ENCODE measurements around the gene KRT9. TPM values are rescaled to one million over a fixed set of nuclear protein-coding genes. Genes with fewer than 3 reads are reported as not detected.
"Not testable (repeated sequence)": the region's sequence is repeated elsewhere in the genome, so short reads cannot be mapped to it uniquely, and the experiment has no call there.

Gene KRT9
- total RNA-seq, 8 experiments from 2014 or later: 0.11 to 1.5 (median 0.46) TPM; not detected in 1

DNA sequence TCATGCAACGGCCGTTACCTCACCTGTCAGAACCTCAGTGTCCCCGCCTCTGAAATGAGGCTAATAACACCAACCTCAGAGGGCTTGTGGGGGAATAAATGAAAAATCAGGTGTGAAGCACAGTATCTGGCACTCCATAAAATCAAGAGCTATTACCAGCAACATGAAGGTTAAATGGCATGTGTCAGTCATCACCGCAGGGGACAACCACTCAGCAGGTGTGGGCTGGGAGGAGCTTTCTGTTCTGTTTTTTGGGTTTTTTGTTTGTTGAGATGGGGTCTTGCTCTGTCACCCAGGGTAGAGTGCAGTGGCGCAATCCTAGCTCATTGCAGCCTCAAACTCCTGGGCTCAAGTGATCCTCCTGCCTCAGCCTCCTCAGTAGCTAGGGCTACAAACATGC, 26.9 kb downstream of the KRT9 start:
- H3K27ac ChIP-seq: peak overlapping the region; percentile 43 to 72
- ATAC-seq (replicated peaks in 6 of 8): no peak
- in situ Hi-C loops (cut with MboI; ENCODE audit: low pct_unique_long_range_greater_than_20kb in 2 of 9, low sequenced_read_pairs in 9 of 9, unreplicated experiment in 9 of 9): no loop called here
- 69 to 100% (median 97%) methylated on average over 1 to 4 of the region's 5 CpGs; no CpG with 5 or more reads in 2 of the 10 experiments for WGBS, 10 experiments
- no peak overlapping the region for H3K4me3 ChIP-seq
- H3K4me1 ChIP-seq (replicated peaks in 1 of 2): peaks cover 15 to 19% of the 10 kb centered on the region in 2 donors

GRCh38 chr17:41544491-41544892, 27.4 kb downstream of the KRT9 start:
- WGBS, 10 experiments: 0 to 43% (median 4%) methylated on average over 1 to 4 of the region's 5 CpGs; no CpG with 5 or more reads in 3 of the 10 experiments
- H3K4me3 ChIP-seq: no peak overlapping the region
- peaks cover 15 to 17% of the 10 kb centered on the region in 2 donors for H3K4me1 ChIP-seq (replicated peaks in 1 of 2)
- peak overlapping the region; percentile 43 to 72 for H3K27ac ChIP-seq
- ATAC-seq (replicated peaks in 6 of 8): peak in 5 of 8 experiments; percentile 73 to 82 (median 78)
- in situ Hi-C loops (cut with MboI; ENCODE audit: low pct_unique_long_range_greater_than_20kb in 2 of 9, low sequenced_read_pairs in 9 of 9, unreplicated experiment in 9 of 9): no loop called here

GRCh38 chr17:41542786-41543185, 29.1 kb downstream of the KRT9 start:
- WGBS, 10 experiments: 0 to 100% (median 87%) methylated on average over 1 to 9 of the region's 10 CpGs; no CpG with 5 or more reads in 2 of the 10 experiments
- H3K27ac ChIP-seq; H3K4me3 ChIP-seq; in situ Hi-C loops (cut with MboI; ENCODE audit: low pct_unique_long_range_greater_than_20kb in 2 of 9, low sequenced_read_pairs in 9 of 9, unreplicated experiment in 9 of 9); ATAC-seq (replicated peaks in 6 of 8): not testable (repeated sequence)
- H3K4me1 ChIP-seq (replicated peaks in 1 of 2): peaks cover 18 to 23% of the 10 kb centered on the region in 2 donors

GRCh38 chr17:41542357-41542756, 29.5 kb downstream of the KRT9 start:
- in situ Hi-C loops (cut with MboI; ENCODE audit: low pct_unique_long_range_greater_than_20kb in 2 of 9, low sequenced_read_pairs in 9 of 9, unreplicated experiment in 9 of 9): no loop called here
- 0 to 100% (median 78%) methylated on average over 1 to 2 of the region's 2 CpGs for WGBS, 10 experiments
- ATAC-seq (replicated peaks in 6 of 8): no peak
- Histone ChIP-seq H3K27ac (no peak overlapping the region), H3K4me3 (no peak overlapping the region), H3K4me1 (replicated peaks in 1 of 2) (peaks cover 18 to 23% of the 10 kb centered on the region in 2 donors)

- Histone ChIP-seq H3K4me1 (replicated peaks in 1 of 2) (peaks cover 18 to 23% of the 10 kb centered on the region in 2 donors), H3K4me3 (no peak overlapping the region), H3K27ac (no peak overlapping the region)
- in situ Hi-C loops (cut with MboI; ENCODE audit: low pct_unique_long_range_greater_than_20kb in 2 of 9, low sequenced_read_pairs in 9 of 9, unreplicated experiment in 9 of 9): no loop called here
- WGBS, 10 experiments: 40 to 100% (median 89%) methylated on average over 1 to 5 of the region's 10 CpGs; no CpG with 5 or more reads in 2 of the 10 experiments
- ATAC-seq (replicated peaks in 6 of 8): no peak
These were observed 30.8 kb downstream of the KRT9 start for GRCh38 chr17:41540921-41541625.

- Histone ChIP-seq H3K4me1 (replicated peaks in 1 of 2) (peaks cover 24 to 31% of the 10 kb centered on the region in 2 donors), H3K4me3 (no peak overlapping the region), H3K27ac (no peak overlapping the region)
- no peak for ATAC-seq (replicated peaks in 6 of 8)
- WGBS, 10 experiments: 20 to 86% (median 60%) methylated on average over 1 to 3 of the region's 7 CpGs; no CpG with 5 or more reads in 3 of the 10 experiments
- in situ Hi-C loops (cut with MboI; ENCODE audit: low pct_unique_long_range_greater_than_20kb in 2 of 9, low sequenced_read_pairs in 9 of 9, unreplicated experiment in 9 of 9): no loop called here
These were observed 31.7 kb downstream of the KRT9 start for GRCh38 chr17:41539979-41540701.

- ATAC-seq (replicated peaks in 6 of 8): peak in 5 of 8 experiments; percentile 18 to 46 (median 35)
- in situ Hi-C loops (cut with MboI; ENCODE audit: low pct_unique_long_range_greater_than_20kb in 2 of 9, low sequenced_read_pairs in 9 of 9, unreplicated experiment in 9 of 9): no loop called here
- 35 to 86% (median 50%) methylated on average over 1 to 3 of the region's 5 CpGs; no CpG with 5 or more reads in 5 of the 10 experiments for WGBS, 10 experiments
- H3K27ac ChIP-seq: peak overlapping the region; percentile 0 to 36
- peaks cover 15 to 21% of the 10 kb centered on the region in 2 donors for H3K4me1 ChIP-seq (replicated peaks in 1 of 2)
- no peak overlapping the region for H3K4me3 ChIP-seq
These were observed 32.8 kb downstream of the KRT9 start for GRCh38 chr17:41539071-41539492.

GRCh38 chr17:41538565-41538991, 33.3 kb downstream of the KRT9 start:
- peak overlapping the region; percentile 0 to 36 for H3K27ac ChIP-seq
- in situ Hi-C loops (cut with MboI; ENCODE audit: low pct_unique_long_range_greater_than_20kb in 2 of 9, low sequenced_read_pairs in 9 of 9, unreplicated experiment in 9 of 9): no loop called here
- WGBS, 10 experiments: 73% methylated on average over 3 of the region's 5 CpGs; no CpG with 5 or more reads in 9 of the 10 experiments
- peaks cover 15 to 21% of the 10 kb centered on the region in 2 donors for H3K4me1 ChIP-seq (replicated peaks in 1 of 2)
- no peak overlapping the region for H3K4me3 ChIP-seq
- ATAC-seq (replicated peaks in 6 of 8): peak in 5 of 8 experiments; percentile 79 to 86 (median 83)

DNA sequence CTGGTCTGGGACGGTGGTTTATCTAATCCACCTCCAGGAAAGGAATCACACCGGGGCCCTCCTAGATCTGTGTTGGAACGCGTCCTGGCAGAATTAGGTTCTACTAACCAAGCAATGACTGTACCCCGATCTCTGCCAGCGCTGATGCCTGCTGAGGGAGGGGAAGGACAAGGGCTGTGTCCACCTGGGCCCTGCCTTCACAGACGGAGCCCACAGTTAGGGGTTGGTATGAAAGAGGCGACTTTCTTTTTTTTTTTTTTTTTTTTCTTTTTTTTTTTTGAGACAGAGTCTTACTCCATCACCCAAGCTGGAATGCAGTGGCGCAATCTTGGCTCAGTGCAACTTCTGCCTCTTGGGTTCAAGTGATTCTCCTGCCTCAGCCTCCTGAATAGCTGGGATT, 33.9 kb downstream of the KRT9 start:
- Histone ChIP-seq H3K27ac (no peak overlapping the region), H3K4me1 (replicated peaks in 1 of 2) (peaks cover 15 to 21% of the 10 kb centered on the region in 2 donors), H3K4me3 (no peak overlapping the region)
- peak in 1 of 8 experiments; percentile 12 for ATAC-seq (replicated peaks in 6 of 8)
- 50 to 100% (median 86%) methylated on average over 1 to 8 of the region's 9 CpGs; no CpG with 5 or more reads in 5 of the 10 experiments for WGBS, 10 experiments
- in situ Hi-C loops (cut with MboI; ENCODE audit: low pct_unique_long_range_greater_than_20kb in 2 of 9, low sequenced_read_pairs in 9 of 9, unreplicated experiment in 9 of 9): no loop called here

GRCh38 chr17:41537614-41537954, 34.3 kb downstream of the KRT9 start:
- 80 to 100% (median 96%) methylated on average over 1 to 4 of the region's 7 CpGs; no CpG with 5 or more reads in 4 of the 10 experiments for WGBS, 10 experiments
- Histone ChIP-seq H3K4me3 (no peak overlapping the region), H3K4me1 (replicated peaks in 1 of 2) (peaks cover 15 to 21% of the 10 kb centered on the region in 2 donors), H3K27ac (no peak overlapping the region)
- in situ Hi-C loops (cut with MboI; ENCODE audit: low pct_unique_long_range_greater_than_20kb in 2 of 9, low sequenced_read_pairs in 9 of 9, unreplicated experiment in 9 of 9): no loop called here
- no peak for ATAC-seq (replicated peaks in 6 of 8)

- Histone ChIP-seq H3K4me1 (replicated peaks in 1 of 2) (peaks cover 15 to 21% of the 10 kb centered on the region in 2 donors), H3K4me3 (no peak overlapping the region), H3K27ac (no peak overlapping the region)
- no peak for ATAC-seq (replicated peaks in 6 of 8)
- 80 to 100% (median 100%) methylated on average over 1 of the region's 7 CpGs; no CpG with 5 or more reads in 7 of the 10 experiments for WGBS, 10 experiments
- in situ Hi-C loops (cut with MboI; ENCODE audit: low pct_unique_long_range_greater_than_20kb in 2 of 9, low sequenced_read_pairs in 9 of 9, unreplicated experiment in 9 of 9): no loop called here
These were observed 34.9 kb downstream of the KRT9 start for GRCh38 chr17:41536741-41537613.

- Histone ChIP-seq H3K27ac (no peak overlapping the region), H3K4me3 (no peak overlapping the region), H3K4me1 (replicated peaks in 1 of 2) (peaks cover 15 to 21% of the 10 kb centered on the region in 2 donors)
- no peak for ATAC-seq (replicated peaks in 6 of 8)
- in situ Hi-C loops (cut with MboI; ENCODE audit: low pct_unique_long_range_greater_than_20kb in 2 of 9, low sequenced_read_pairs in 9 of 9, unreplicated experiment in 9 of 9): no loop called here
- 20 to 89% (median 60%) methylated on average over 1 to 6 of the region's 15 CpGs; no CpG with 5 or more reads in 5 of the 10 experiments for WGBS, 10 experiments
These were observed 35.9 kb downstream of the KRT9 start for GRCh38 chr17:41535764-41536481.

Measured in motor neuron (in vitro differentiated cells).